HG03039 (cell line): Measurements from ENCODE around the gene GNAQ.
"Not testable (repeated sequence)": the region's sequence is repeated elsewhere in the genome, so short reads cannot be mapped to it uniquely, and the experiment has no call there.

Experiments
- ATAC-seq: cut with Tn5 transposase; IDR thresholded peaks from one replicate; pipeline ENCODE4 v1.9.1; 2021; ENCODE audit warnings: mild to moderate bottlenecking, moderate library complexity; ENCODE audit not compliant: unreplicated experiment

Gene GNAQ

GRCh38 chr9:77710965-77711648, 320.5 kb downstream of the GNAQ start:
- ATAC-seq, result no peak

- no peak for ATAC-seq
Observed at GRCh38 chr9:77710316-77710715, 321.3 kb downstream of the GNAQ start.

GRCh38 chr9:77708064-77708815, 323.4 kb downstream of the GNAQ start:
- ATAC-seq, result no peak

- no peak for ATAC-seq
Observed at GRCh38 chr9:77707383-77708063, 324.1 kb downstream of the GNAQ start.

- no peak for ATAC-seq
Observed at GRCh38 chr9:77705636-77706035, 326.0 kb downstream of the GNAQ start.

- not testable (repeated sequence) for ATAC-seq
Observed at GRCh38 chr9:77702521-77703390, 328.9 kb downstream of the GNAQ start.

GRCh38 chr9:77697238-77697984, 334.2 kb downstream of the GNAQ start:
- ATAC-seq, result no peak

- ATAC-seq, result not testable (repeated sequence)
Observed at GRCh38 chr9:77690723-77691122, 340.9 kb downstream of the GNAQ start.

- ATAC-seq, result not testable (repeated sequence)
Observed at GRCh38 chr9:77690119-77690518, 341.5 kb downstream of the GNAQ start.

GRCh38 chr9:77687737-77688136, 343.9 kb downstream of the GNAQ start:
- ATAC-seq, result not testable (repeated sequence)

GRCh38 chr9:77680581-77680980, 351.0 kb downstream of the GNAQ start:
- ATAC-seq, result no peak

GRCh38 chr9:77679661-77680368, 351.8 kb downstream of the GNAQ start:
- no peak for ATAC-seq

GRCh38 chr9:77679088-77679487, 352.5 kb downstream of the GNAQ start:
- no peak for ATAC-seq

- ATAC-seq, result no peak
Observed at GRCh38 chr9:77677957-77678535, 353.6 kb downstream of the GNAQ start.

- ATAC-seq, result no peak
Observed at GRCh38 chr9:77677397-77677796, 354.2 kb downstream of the GNAQ start.

GRCh38 chr9:77673941-77674791, 357.4 kb downstream of the GNAQ start:
- ATAC-seq, result no peak

- no peak for ATAC-seq
Observed at GRCh38 chr9:77672183-77672582, 359.4 kb downstream of the GNAQ start.

- no peak for ATAC-seq
Observed at GRCh38 chr9:77667151-77667550, 364.5 kb downstream of the GNAQ start.
